Natural killer cell treated with Interleukin-12 subunit alpha and Interleukin-12 subunit beta and Interleukin-15 and Interleukin-18, amount 100 ng/mL, for 72 hours (primary cell): ENCODE results near the gene GDF10. TPM values are rescaled to one million over a fixed set of nuclear protein-coding genes. Genes with fewer than 3 reads are reported as not detected.
A peak's percentile ranks its signal among the peaks of the same experiment; 100 is the strongest.

Experiments
- ATAC-seq, 2 donors: fragments of 150-1000 bp; cut with Tn5 transposase in 1 of 2; sonication (Bioruptor Pico), chemical (Tn5 transposase) in 1 of 2; 2 replicates each; pipeline ENCODE4 v1.10.0; 2021
- DNase-seq: peaks from one replicate; pipeline ENCODE4 v3.0.0; 2022; ENCODE audit warnings: low spot score
- H3K27ac Mint-ChIP-seq, 2 donors: 1 replicate in 1 of 2; 2 replicates in 1 of 2; pipeline ENCODE4 v1.8.0; 2022; ENCODE audit warnings: mixed read lengths in 2 of 2, mild to moderate bottlenecking in 1 of 2, moderate library complexity in 1 of 2
- H3K27me3 Mint-ChIP-seq, 2 donors: 1 replicate in 1 of 2; 2 replicates in 1 of 2; pipeline ENCODE4 v1.8.0; 2022; ENCODE audit warnings: mixed read lengths in 2 of 2
- H3K36me3 Mint-ChIP-seq: one replicate; pipeline ENCODE4 v1.8.0; 2022; ENCODE audit warnings: mixed read lengths
- H3K4me1 Mint-ChIP-seq, 2 donors: 1 replicate in 1 of 2; 2 replicates in 1 of 2; pipeline ENCODE4 v1.8.0; 2022; ENCODE audit warnings: low read depth in 2 of 2, mixed read lengths in 2 of 2, mild to moderate bottlenecking in 1 of 2
- H3K4me3 Mint-ChIP-seq: one replicate; pipeline ENCODE4 v1.8.0; 2022; ENCODE audit warnings: mixed read lengths
- H3K9me3 Mint-ChIP-seq: 2 replicates; pipeline ENCODE4 v1.8.0; 2022; ENCODE audit warnings: mixed read lengths
- total RNA-seq, 2 donors: library from RNA; stranded (reverse); gene quantifications; one replicate each; pipeline ENCODE4 v1.2.3, GENCODE V29; 2022

The GDF10 gene
- total RNA-seq, 2 donors from 2014 or later, result not detected

GRCh38 chr10:47331491-47331890 is 31.5 kb downstream of the GDF10 start:
- DNase-seq, result no peak
- no peak overlapping the region for H3K27ac Mint-ChIP-seq
- peaks cover 5% of the 10 kb centered on the region for H3K9me3 Mint-ChIP-seq
- H3K4me3 Mint-ChIP-seq, result no peak overlapping the region
- H3K36me3 Mint-ChIP-seq, result no peaks in the 10 kb centered on the region
- ATAC-seq, result no peak
- H3K4me1 Mint-ChIP-seq, result peaks cover 0 to 9% of the 10 kb centered on the region in 2 donors
- peaks cover 10 to 18% of the 10 kb centered on the region in 2 donors for H3K27me3 Mint-ChIP-seq

- peaks cover 5% of the 10 kb centered on the region for H3K9me3 Mint-ChIP-seq
- peaks cover 10 to 19% of the 10 kb centered on the region in 2 donors for H3K27me3 Mint-ChIP-seq
- peaks cover 0 to 9% of the 10 kb centered on the region in 2 donors for H3K4me1 Mint-ChIP-seq
Observed at GRCh38 chr10:47331954-47332353, 32.0 kb downstream of the GDF10 start.

GRCh38 chr10:47332371-47332770 is 32.4 kb downstream of the GDF10 start:
- no peak for ATAC-seq
- peaks cover 0 to 9% of the 10 kb centered on the region in 2 donors for H3K4me1 Mint-ChIP-seq
- H3K36me3 Mint-ChIP-seq, result no peaks in the 10 kb centered on the region
- peaks cover 10 to 19% of the 10 kb centered on the region in 2 donors for H3K27me3 Mint-ChIP-seq
- H3K27ac Mint-ChIP-seq, result no peak overlapping the region
- H3K4me3 Mint-ChIP-seq, result no peak overlapping the region
- no peak for DNase-seq
- peaks cover 5% of the 10 kb centered on the region for H3K9me3 Mint-ChIP-seq

More at GRCh38 chr10:47331954-47332353, 32.0 kb downstream of the GDF10 start:
- DNase-seq (no peak), ATAC-seq (no peak)
- H3K27ac Mint-ChIP-seq, result no peak overlapping the region
- H3K36me3 Mint-ChIP-seq, result no peaks in the 10 kb centered on the region
- no peak overlapping the region for H3K4me3 Mint-ChIP-seq

- peaks cover 10 to 19% of the 10 kb centered on the region in 2 donors for H3K27me3 Mint-ChIP-seq
- no peaks in the 10 kb centered on the region for H3K36me3 Mint-ChIP-seq
- H3K4me1 Mint-ChIP-seq, result peaks cover 0 to 7% of the 10 kb centered on the region in 2 donors
- H3K27ac Mint-ChIP-seq, result no peak overlapping the region
- no peak for ATAC-seq
- H3K9me3 Mint-ChIP-seq, result peaks cover 5% of the 10 kb centered on the region
- no peak overlapping the region for H3K4me3 Mint-ChIP-seq
- no peak for DNase-seq
Observed at GRCh38 chr10:47332946-47333345, 32.9 kb downstream of the GDF10 start.

GRCh38 chr10:47333532-47333931 is 33.5 kb downstream of the GDF10 start:
- H3K27me3 Mint-ChIP-seq, result peaks cover 10 to 19% of the 10 kb centered on the region in 2 donors
- no peaks in the 10 kb centered on the region for H3K36me3 Mint-ChIP-seq

GRCh38 chr10:47334466-47335295 is 34.7 kb downstream of the GDF10 start:
- Mint-ChIP-seq H3K4me1 (no peaks in the 10 kb centered on the region), H3K4me3 (no peak overlapping the region), H3K9me3 (no peaks in the 10 kb centered on the region), H3K27me3 (peaks cover 12 to 19% of the 10 kb centered on the region in 2 donors), H3K27ac (no peak overlapping the region), H3K36me3 (no peaks in the 10 kb centered on the region)
- ATAC-seq (no peak), DNase-seq (no peak)

More at GRCh38 chr10:47333532-47333931, 33.5 kb downstream of the GDF10 start:
- H3K9me3 Mint-ChIP-seq, result peaks cover under 1% of the 10 kb centered on the region
- DNase-seq (no peak), ATAC-seq (no peak)
- no peak overlapping the region for H3K4me3 Mint-ChIP-seq
- H3K4me1 Mint-ChIP-seq, result peaks cover 0 to under 1% of the 10 kb centered on the region in 2 donors
- no peak overlapping the region for H3K27ac Mint-ChIP-seq

GRCh38 chr10:47335906-47336305 is 35.9 kb downstream of the GDF10 start:
- Mint-ChIP-seq H3K4me1 (no peaks in the 10 kb centered on the region), H3K27me3 (peaks cover 19 to 29% of the 10 kb centered on the region in 2 donors), H3K9me3 (no peaks in the 10 kb centered on the region), H3K27ac (no peak overlapping the region), H3K4me3 (no peak overlapping the region), H3K36me3 (no peaks in the 10 kb centered on the region)
- no peak for DNase-seq
- ATAC-seq, result no peak

- H3K4me1 Mint-ChIP-seq, result no peaks in the 10 kb centered on the region
- H3K36me3 Mint-ChIP-seq, result no peaks in the 10 kb centered on the region
- no peak overlapping the region for H3K4me3 Mint-ChIP-seq
- no peak for ATAC-seq
- DNase-seq, result no peak
- H3K9me3 Mint-ChIP-seq, result no peaks in the 10 kb centered on the region
- H3K27me3 Mint-ChIP-seq, result peaks cover 21 to 35% of the 10 kb centered on the region in 2 donors
- no peak overlapping the region for H3K27ac Mint-ChIP-seq
Observed at GRCh38 chr10:47336387-47337134, 36.6 kb downstream of the GDF10 start.

GRCh38 chr10:47337310-47337709 is 37.3 kb downstream of the GDF10 start:
- Mint-ChIP-seq H3K36me3 (no peaks in the 10 kb centered on the region), H3K27me3 (peaks cover 21 to 35% of the 10 kb centered on the region in 2 donors), H3K9me3 (no peaks in the 10 kb centered on the region), H3K27ac (no peak overlapping the region), H3K4me1 (no peaks in the 10 kb centered on the region), H3K4me3 (no peak overlapping the region)
- ATAC-seq, result no peak
- no peak for DNase-seq

DNA sequence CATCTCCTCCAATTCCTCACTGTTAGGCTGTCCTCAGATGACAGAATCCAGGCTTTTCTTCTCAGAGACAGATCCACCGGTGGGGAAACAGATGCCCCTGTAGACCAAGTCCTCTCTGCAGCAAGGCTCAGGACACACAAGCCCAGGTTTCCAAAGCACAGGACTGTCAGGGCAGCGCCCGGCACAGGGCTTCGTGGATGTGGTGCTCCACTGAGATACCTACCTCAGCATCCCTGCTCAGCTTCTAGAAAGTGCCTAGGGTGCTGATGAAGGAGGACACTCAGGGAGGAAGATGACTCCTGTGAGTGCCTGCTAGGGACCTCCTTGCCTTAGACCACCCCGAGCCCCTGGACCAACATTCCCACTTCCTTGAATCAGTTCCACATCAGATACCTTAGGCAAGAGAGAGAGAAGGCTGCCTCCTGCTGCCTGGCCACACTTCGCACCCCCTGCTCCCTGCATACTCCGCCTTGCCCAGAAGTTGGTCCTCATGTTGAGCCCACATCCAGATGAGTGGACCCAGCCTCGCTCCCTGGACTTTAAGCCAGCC is 39.3 kb downstream of the GDF10 start:
- ATAC-seq (peak in 1 of 2 donors; percentile 34), DNase-seq (no peak)
- Mint-ChIP-seq H3K4me3 (no peak overlapping the region), H3K4me1 (no peaks in the 10 kb centered on the region), H3K9me3 (no peaks in the 10 kb centered on the region), H3K27ac (no peak overlapping the region), H3K36me3 (no peaks in the 10 kb centered on the region), H3K27me3 (peaks cover 18 to 29% of the 10 kb centered on the region in 2 donors)

- Mint-ChIP-seq H3K9me3 (no peaks in the 10 kb centered on the region), H3K36me3 (no peaks in the 10 kb centered on the region), H3K27me3 (peaks cover 15 to 23% of the 10 kb centered on the region in 2 donors), H3K4me3 (no peak overlapping the region), H3K4me1 (no peaks in the 10 kb centered on the region), H3K27ac (no peak overlapping the region)
- DNase-seq, result no peak
- ATAC-seq, result peak; percentile 20 to 26
Observed at GRCh38 chr10:47339759-47340607, 40.0 kb downstream of the GDF10 start.

DNA sequence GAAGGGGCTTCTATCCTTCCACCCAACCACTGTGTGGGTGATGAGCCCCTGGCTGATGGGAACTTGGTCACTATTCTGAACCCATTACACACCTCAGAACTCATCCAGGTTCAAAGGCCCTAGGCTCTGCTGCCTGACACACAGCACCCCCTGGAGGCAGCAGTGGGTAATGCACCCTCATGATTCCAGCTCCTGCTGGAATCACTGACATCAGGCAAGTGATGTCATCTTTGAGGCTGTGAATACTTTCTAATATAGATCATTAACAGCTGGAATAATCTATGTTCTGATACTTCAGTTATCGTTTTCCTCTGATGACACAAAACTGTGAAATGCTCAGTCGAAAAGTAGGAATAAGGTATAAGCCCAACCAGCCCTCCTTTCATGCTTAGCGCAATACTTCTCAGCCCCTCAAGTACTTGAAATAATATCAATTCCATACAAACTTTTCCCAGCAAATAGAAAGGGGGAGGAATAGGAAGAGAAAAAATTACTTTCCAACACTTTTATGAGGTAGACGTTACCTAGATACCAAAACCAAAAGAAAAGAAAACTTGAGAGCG is 40.7 kb downstream of the GDF10 start:
- no peaks in the 10 kb centered on the region for H3K4me1 Mint-ChIP-seq
- DNase-seq (no peak), ATAC-seq (peak; percentile 52 to 58)
- H3K36me3 Mint-ChIP-seq, result no peaks in the 10 kb centered on the region
- peaks cover 14 to 23% of the 10 kb centered on the region in 2 donors for H3K27me3 Mint-ChIP-seq
- H3K4me3 Mint-ChIP-seq, result no peak overlapping the region
- no peak overlapping the region for H3K27ac Mint-ChIP-seq
- H3K9me3 Mint-ChIP-seq, result no peaks in the 10 kb centered on the region
